Hepatocyte (in vitro differentiated cells): Measurements from ENCODE around the gene FGF19. TPM values are rescaled to one million over a fixed set of nuclear protein-coding genes. Genes with fewer than 3 reads are reported as not detected.
A peak's percentile ranks its signal among the peaks of the same experiment; 100 is the strongest.

ENCODE experiments used
- DNase-seq: peaks from one replicate; pipeline ENCODE4 v3.0.0-alpha.2; 2016; ENCODE audit warnings: low spot score
- H2AFZ ChIP-seq: fragments of 200-600 bp; sonication (generic); 2 replicates; pipeline ENCODE4 v1.6.0; 2016; ENCODE audit warnings: antibody characterized with exemption, mild to moderate bottlenecking
- H3K27ac ChIP-seq: fragments of 200-600 bp; sonication (generic); 2 replicates; pipeline ENCODE4 v1.5.1; 2016; ENCODE audit warnings: mild to moderate bottlenecking
- H3K27me3 ChIP-seq: fragments of 200-600 bp; sonication (generic); 2 replicates; pipeline ENCODE4 v1.6.1; 2016
- H3K36me3 ChIP-seq: fragments of 200-600 bp; sonication (generic); replicated peaks from 2 replicates; pipeline ENCODE4 v1.5.1; 2016; ENCODE audit warnings: low read depth; ENCODE audit not compliant: insufficient read depth
- H3K4me1 ChIP-seq: fragments of 200-600 bp; sonication (generic); 2 replicates; pipeline ENCODE4 v1.5.1; 2016; ENCODE audit warnings: mild to moderate bottlenecking, moderate library complexity; ENCODE audit not compliant: insufficient read depth
- H3K4me2 ChIP-seq: fragments of 200-600 bp; sonication (generic); 2 replicates; pipeline ENCODE4 v1.6.0; 2016
- H3K4me3 ChIP-seq: fragments of 200-600 bp; sonication (generic); 2 replicates; pipeline ENCODE4 v1.5.1; 2016; ENCODE audit warnings: mild to moderate bottlenecking
- H3K79me2 ChIP-seq: fragments of 200-600 bp; sonication (generic); 2 replicates; pipeline ENCODE4 v1.6.0; 2017; ENCODE audit warnings: mild to moderate bottlenecking
- H3K9me2 ChIP-seq: fragments of 200-600 bp; sonication (generic); replicated peaks from 2 replicates; pipeline ENCODE4 v1.6.0; 2017; ENCODE audit warnings: mild to moderate bottlenecking; ENCODE audit not compliant: insufficient read depth
- H3K9me3 ChIP-seq: fragments of 200-600 bp; sonication (generic); 2 replicates; pipeline ENCODE4 v1.5.1; 2016; ENCODE audit warnings: low read depth, mild to moderate bottlenecking
- H4K20me1 ChIP-seq: fragments of 200-600 bp; sonication (generic); 2 replicates; pipeline ENCODE4 v1.6.0; 2016; ENCODE audit warnings: mild to moderate bottlenecking; ENCODE audit not compliant: insufficient read depth, poor library complexity, severe bottlenecking
- EZH2 ChIP-seq: fragments of 200-600 bp; sonication (generic); IDR thresholded peaks from 2 replicates; pipeline ENCODE4 v1.6.1; 2016; ENCODE audit warnings: antibody characterized with exemption, mild to moderate bottlenecking, borderline replicate concordance
- EZH2phosphoT487 ChIP-seq: fragments of 200-600 bp; sonication (generic); IDR thresholded peaks from one replicate; pipeline ENCODE4 v1.6.1; 2018; ENCODE audit warnings: antibody characterized with exemption, mild to moderate bottlenecking, low read depth, moderate library complexity; ENCODE audit not compliant: unreplicated experiment, severe bottlenecking
- WGBS: methylation state at CpG from one replicate; pipeline ENCODE4 v1.1.6; 2016; ENCODE audit warnings: low lambda C conversion rate; ENCODE audit errors: missing lambda C conversion rate; 5-methylcytosine and 5-hydroxymethylcytosine counted together
- polyA plus RNA-seq: library from polyadenylated mRNA; unstranded; fragments of >200 nt; fragmentation: Nextera tagmentation; extraction: Ambion mirVana; gene quantifications from 2 replicates; pipeline ENCODE4 v1.2.1, GENCODE V29; 2016
- total RNA-seq: library from RNA; depleted of rRNA; stranded (reverse); fragments of >200 nt; gene quantifications from 2 replicates; pipeline ENCODE4 v1.2.3, GENCODE V29; 2014
- TF ChIP-seq, protein P1 (sequence below): fragments of 200-600 bp; sonication (generic); IDR thresholded peaks from 2 replicates; pipeline ENCODE4 v1.5.1; 2016; ENCODE audit warnings: antibody characterized with exemption, mild to moderate bottlenecking; ENCODE audit not compliant: poor library complexity

FGF19 gene
- total and polyA plus RNA-seq, 2 experiments from 2014 or later: 1.0 TPM; not detected in 1

- Histone ChIP-seq H3K79me2 (no peaks in the 10 kb centered on the region), H3K4me3 (no peak overlapping the region), H3K36me3 (no peaks in the 10 kb centered on the region), H3K9me3 (no peaks in the 10 kb centered on the region), H3K27ac (no peak overlapping the region), H3K27me3 (no peaks in the 10 kb centered on the region), H3K4me1 (no peaks in the 10 kb centered on the region), H2AFZ (no peak overlapping the region), H3K4me2 (no peak overlapping the region), H3K9me2 (no peaks in the 10 kb centered on the region), H4K20me1 (no peaks in the 10 kb centered on the region)
- TF ChIP-seq EZH2 (no peak), EZH2phosphoT487 (no peak)
- TF ChIP-seq, protein P1, sequence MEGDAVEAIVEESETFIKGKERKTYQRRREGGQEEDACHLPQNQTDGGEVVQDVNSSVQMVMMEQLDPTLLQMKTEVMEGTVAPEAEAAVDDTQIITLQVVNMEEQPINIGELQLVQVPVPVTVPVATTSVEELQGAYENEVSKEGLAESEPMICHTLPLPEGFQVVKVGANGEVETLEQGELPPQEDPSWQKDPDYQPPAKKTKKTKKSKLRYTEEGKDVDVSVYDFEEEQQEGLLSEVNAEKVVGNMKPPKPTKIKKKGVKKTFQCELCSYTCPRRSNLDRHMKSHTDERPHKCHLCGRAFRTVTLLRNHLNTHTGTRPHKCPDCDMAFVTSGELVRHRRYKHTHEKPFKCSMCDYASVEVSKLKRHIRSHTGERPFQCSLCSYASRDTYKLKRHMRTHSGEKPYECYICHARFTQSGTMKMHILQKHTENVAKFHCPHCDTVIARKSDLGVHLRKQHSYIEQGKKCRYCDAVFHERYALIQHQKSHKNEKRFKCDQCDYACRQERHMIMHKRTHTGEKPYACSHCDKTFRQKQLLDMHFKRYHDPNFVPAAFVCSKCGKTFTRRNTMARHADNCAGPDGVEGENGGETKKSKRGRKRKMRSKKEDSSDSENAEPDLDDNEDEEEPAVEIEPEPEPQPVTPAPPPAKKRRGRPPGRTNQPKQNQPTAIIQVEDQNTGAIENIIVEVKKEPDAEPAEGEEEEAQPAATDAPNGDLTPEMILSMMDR: no peak
- WGBS: 80% methylated on average over 11 of the region's 11 CpGs
- no peak for DNase-seq
These were observed 46.5 kb upstream of the FGF19 start for GRCh38 chr11:69750108-69750850.

DNA sequence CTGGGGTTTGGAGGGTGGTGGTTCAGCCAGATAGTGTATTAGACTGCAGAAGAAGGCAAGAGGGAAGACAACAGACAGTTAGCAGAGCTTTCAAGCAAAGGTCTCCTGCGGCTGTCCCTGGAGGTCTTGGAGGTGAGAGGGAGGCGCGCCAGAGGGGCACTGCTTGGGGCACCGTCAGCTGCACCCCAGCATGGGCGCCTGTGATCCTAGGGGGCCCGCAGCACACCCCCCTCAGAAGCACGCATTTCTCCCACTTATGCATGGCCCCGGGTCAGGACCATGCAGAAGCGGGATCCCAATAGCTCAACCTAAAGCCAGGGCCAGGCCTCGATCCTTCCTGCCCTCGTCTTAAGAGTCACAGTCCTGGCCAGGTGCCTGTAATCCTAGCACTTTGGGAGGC, 44.8 kb upstream of the FGF19 start:
- Histone ChIP-seq H3K9me3 (no peaks in the 10 kb centered on the region), H3K4me2 (no peak overlapping the region), H3K79me2 (no peaks in the 10 kb centered on the region), H3K27ac (no peak overlapping the region), H2AFZ (no peak overlapping the region), H3K27me3 (no peaks in the 10 kb centered on the region), H3K4me1 (no peaks in the 10 kb centered on the region), H3K36me3 (no peaks in the 10 kb centered on the region), H4K20me1 (no peaks in the 10 kb centered on the region), H3K4me3 (no peak overlapping the region), H3K9me2 (no peaks in the 10 kb centered on the region)
- TF ChIP-seq EZH2: no peak
- TF ChIP-seq, protein P1: no peak
- WGBS: 89% methylated on average over 11 of the region's 11 CpGs
- no peak for DNase-seq

DNA sequence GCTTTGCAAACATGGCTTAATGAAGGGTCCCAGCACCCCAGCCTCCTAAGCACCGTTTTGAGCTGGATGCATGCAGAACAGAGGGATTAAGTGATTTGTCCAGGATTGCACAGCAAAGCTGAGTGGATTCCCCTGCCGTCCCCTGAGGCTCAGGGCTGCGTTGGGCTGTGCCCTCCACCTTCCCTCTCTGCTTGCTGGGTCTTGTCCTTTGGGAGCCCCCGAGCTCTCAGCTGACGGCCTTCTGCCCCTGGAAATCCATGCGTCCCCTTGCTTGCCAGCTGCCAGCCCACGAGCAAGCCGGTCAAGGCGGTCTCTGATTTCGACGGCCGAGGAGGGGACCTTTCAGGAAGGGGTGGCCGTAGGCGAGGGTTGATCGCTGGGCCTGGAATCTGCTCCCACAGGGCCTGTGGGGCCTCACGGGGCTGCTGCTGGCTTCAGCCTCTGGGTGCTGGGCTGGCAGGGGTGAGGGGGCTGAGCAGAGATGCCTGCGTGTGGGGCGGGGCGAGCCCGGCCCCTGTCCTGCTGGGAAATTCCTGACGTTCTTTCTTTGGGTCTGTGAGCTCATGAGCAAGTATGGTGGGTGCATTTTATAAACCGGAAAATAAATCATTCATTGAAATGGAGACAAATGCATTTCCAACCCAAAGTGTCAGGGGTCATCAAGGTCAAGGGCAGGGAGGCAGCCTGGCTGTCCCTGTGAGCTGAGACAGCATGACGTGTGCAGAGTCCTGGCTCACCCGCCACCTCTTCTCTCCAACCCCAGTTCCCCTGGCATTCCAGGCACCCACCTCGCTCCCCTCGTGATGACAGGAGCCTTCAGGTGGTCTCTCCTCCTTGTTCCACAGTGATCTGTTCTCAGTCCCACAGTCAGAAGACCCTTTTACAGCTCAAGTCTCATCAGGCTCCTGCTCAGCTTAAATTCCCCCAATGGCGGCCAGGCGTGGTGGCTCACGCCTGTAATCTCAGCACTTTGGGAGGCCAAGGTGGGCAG, 43.2 kb upstream of the FGF19 start:
- peak; percentile 35 for DNase-seq
- H3K4me2 ChIP-seq: no peak overlapping the region

More for the DNA sequence above, 43.2 kb upstream of the FGF19 start:
- Histone ChIP-seq H3K4me3 (no peak overlapping the region), H3K4me1 (no peaks in the 10 kb centered on the region), H3K79me2 (no peaks in the 10 kb centered on the region), H3K27me3 (no peaks in the 10 kb centered on the region), H4K20me1 (no peaks in the 10 kb centered on the region), H2AFZ (no peak overlapping the region), H3K9me3 (no peaks in the 10 kb centered on the region), H3K27ac (peak overlapping the region; percentile 11), H3K9me2 (no peaks in the 10 kb centered on the region), H3K36me3 (no peaks in the 10 kb centered on the region)
- WGBS: 75% methylated on average over 28 of the region's 29 CpGs
- TF ChIP-seq EZH2phosphoT487 (no peak), EZH2 (no peak)
- TF ChIP-seq, protein P1: no peak
